Suppressor macrophage (primary cell): ENCODE data around the gene SLC5A6.

ENCODE experiments used
- DNase-seq, 4 experiments: peaks; one replicate each; pipeline ENCODE4 v3.0.0-alpha.2; 2020 to 2022

SLC5A6 gene

DNA sequence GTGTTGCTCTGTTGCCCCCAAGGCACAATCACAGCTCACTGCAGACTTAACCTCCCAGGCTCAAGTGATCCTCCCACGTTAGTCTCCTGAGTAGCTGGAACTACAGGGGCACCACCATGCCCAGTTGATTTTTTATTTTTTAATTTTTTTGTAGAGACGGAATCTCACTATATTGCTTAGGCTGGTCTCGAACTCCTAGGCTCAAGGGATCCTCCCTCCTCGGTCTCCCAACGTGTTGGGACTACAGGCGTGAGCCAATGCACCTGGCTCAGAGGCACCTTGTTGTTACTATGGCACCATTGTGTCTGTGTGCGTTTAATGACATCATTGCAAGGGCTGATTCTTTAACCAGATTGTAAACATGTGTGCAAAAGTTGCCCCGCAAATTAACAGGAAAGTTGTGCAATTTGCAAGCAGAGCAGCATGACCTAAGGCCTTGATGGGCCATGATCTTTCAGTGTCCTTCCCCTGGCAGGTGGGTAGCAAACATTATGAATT lies 40.7 kb downstream of the SLC5A6 start:
- no peak for DNase-seq

GRCh38 chr2:27170581-27171337 lies 41.3 kb downstream of the SLC5A6 start:
- no peak for DNase-seq

DNA sequence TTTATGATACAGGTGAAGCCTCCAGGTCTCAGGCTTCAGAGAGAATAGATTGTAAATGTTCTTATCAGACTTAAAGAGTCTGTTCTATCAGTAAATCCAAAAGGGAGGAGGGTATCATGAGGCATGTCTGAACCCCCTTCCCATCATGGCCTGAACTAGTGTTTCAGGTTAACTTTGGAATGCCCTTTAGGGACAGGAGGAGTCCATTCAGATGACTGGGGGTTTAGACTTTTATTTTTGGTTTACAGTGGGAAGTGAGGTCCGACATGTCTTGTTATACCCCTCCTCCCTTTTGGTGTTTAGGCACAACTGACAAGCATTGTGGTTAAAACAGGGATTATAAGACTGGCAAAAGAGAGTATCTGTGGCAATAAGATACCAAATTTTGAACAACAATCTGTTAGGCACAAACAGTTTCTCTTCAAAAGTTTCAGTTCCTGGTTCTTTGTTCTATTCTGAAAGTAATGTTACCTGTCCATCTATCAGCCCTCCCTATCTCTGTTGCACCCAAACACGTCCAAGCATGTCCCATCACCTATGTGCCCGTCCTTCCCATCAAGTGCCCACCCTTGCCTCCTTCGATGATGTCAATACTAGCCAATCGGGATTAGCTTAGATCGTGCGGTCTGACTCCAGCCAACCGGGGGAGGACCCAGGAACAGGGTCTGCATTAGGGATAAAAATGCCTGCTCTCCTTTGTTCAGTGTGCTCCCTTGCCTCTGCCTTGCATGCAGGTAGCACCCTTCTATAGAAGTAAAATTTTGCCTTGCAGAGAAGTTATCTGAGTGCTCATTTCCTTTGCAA lies 46.9 kb downstream of the SLC5A6 start:
- DNase-seq, result no peak

GRCh38 chr2:27162151-27163121 lies 49.6 kb downstream of the SLC5A6 start:
- no peak for DNase-seq

GRCh38 chr2:27160191-27160590 lies 51.9 kb downstream of the SLC5A6 start:
- DNase-seq, result no peak

DNA sequence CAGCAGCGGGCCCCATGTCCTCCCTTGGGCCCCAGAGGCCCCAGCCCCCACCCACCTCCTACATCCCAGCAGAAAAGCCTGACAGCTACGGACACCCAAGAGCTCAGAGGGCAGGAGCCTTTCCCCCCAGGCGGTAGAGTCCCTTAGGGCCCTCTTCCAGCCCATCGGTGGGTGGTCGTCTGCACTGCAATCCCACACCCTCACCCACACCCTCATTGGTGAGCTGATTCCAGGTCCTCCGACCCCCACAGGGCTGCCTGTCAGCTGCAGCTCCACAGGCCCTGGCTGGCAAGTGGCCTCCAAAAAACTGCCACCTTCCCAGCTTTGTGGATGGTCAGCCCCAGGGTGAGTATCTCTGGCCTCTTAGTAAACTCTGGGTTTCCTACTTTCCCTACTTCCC lies 52.8 kb downstream of the SLC5A6 start:
- DNase-seq, result no peak

DNA sequence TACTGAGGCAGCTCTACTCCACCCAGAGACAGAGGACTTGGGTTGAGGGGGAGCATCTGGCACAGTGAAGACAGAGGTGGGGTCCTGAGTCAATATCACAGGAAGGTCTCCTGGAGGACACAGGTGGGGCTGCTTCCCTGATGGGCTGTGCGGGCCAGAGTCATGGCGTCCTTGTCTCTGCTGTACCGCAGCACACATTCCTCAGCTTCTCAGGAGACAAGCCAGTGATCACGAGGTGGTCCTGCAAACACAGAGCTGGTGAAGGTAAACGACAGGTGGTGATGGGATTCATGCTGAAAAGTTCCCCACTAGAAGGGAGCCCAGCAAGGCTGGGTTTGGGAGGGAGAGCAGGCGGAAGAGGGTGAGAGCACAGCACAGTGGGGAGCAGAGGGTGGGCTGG lies 53.6 kb downstream of the SLC5A6 start:
- no peak for DNase-seq

DNA sequence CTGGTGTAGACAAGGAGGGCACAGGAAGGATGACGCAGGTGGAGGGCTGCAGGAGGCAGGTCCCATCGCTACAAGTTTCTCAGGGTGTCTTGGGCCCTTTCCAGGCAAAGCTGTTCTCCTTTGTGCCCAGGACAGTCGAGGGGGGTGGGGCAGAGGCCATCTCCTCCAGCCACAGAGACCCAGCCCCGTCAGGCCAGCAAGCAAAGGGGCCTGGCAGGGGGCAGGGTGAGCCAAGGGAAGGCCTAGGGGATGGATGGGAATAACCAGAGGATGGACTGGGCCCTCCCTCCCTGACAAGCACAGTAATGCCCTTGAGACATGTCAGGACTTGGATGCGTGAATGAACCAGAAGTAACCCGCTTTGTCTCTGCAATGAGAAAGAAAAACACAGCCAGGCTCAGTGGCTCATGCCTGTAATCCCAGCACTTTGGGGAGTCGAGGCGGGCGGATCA lies 57.0 kb downstream of the SLC5A6 start:
- DNase-seq, result no peak

DNA sequence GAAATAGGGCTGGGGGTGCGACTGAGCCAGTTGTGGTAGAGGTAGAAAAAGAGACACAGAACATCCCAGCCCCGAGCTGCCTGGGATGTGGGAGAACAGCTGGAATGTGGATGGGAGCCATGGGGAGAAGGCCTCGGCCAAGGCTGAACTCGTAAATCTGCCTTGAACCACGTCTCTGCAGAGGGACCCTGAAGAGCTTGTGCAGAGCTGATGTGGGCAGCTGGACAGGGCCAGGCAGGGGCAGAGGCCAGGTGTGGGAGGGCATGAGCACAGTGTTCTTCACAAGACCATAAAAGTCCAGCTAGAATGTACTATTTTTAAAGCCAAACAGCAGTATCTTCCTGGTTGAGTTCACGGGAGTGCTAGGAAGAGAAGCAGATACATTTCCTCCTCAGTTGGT lies 57.6 kb downstream of the SLC5A6 start:
- no peak for DNase-seq

DNA sequence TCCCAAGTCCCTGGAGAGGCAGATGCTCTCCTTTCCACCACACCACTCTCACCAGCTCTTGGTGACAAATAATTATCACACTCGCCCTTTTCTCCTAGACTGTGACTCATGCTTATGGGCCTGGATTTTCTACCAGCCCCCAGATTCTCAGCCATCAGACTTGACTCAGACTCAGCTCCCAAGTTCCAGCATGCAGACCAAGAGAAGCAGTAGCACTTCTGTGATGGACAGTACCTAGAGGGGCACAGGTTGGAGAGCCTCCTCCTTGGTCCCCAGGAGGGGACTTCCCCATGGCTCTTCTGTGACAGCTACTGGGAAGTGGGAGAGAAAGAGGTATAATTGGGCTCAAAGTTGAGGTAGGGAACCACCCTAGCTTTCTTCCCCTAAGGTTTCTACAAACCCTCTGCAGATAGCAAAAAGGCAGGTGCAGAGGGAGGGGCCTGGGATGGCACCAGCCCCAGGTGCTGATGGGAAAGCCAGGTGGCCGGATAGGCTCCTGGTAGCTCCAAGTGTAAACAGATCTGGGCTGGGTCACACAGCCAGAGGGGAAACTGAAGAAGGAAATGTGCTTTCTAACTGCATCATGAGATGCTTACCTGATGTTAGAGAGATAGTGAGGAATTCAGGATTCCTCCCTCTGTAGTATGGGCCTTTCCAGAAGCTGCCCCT lies 59.1 kb downstream of the SLC5A6 start:
- peak in 1 of 4 experiments; percentile 27 for DNase-seq

DNA sequence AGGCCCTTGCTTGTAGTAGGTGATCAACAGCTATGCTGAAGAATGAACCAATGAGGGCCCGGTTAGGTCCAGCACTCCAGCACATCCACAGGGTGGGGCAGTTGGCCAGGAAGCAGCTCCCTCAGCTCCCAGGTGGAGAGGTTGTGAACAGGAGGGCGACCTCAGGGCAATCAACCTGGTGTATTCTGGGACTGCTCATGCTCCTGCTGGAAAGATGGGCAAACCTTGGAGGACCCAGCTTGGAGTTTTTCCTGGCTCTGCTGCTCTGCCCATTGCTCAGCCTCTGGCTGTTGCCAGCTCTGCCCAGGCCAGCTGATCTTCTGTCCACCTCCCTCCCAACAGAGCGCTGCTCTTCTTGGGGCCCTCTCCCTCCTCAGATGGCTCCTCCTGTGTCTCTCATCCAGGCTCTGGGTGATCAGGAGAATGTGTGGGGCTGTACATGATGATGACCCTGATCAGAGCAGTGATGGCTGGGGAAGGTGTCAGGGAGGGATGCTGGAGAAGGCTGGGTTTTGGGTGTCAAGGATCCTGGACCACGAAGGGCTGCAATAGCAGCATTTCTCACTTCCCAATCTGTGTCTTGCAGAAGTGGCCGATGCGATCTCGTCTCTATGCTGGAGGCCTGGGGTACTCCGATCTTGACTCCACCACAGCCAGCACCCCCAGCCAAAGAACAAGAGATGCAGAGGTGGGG lies 59.8 kb downstream of the SLC5A6 start:
- DNase-seq, result no peak

GRCh38 chr2:27150639-27151230 lies 61.3 kb downstream of the SLC5A6 start:
- no peak for DNase-seq
